ENCODE results near the gene PMP22. TPM values are rescaled to one million over a fixed set of nuclear protein-coding genes. Genes with fewer than 3 reads are reported as not detected.

PMP22 gene
- total RNA-seq, 1 experiment from 2014 or later, result 28.7 TPM

GRCh38 chr17:15303268-15303667 lies 38.1 kb upstream of the PMP22 start:
- no peaks in the 10 kb centered on the region for H4K20me1 ChIP-seq (ENCODE audit: insufficient read depth)
- H3K27ac ChIP-seq (ENCODE audit: low read depth, low read length), result no peak overlapping the region
- no peak for DNase-seq (ENCODE audit: low read depth, low spot score)
- ChIA-PET CTCF (no interaction called here), RAD21 (ENCODE audit: low non-redundant PET in 1 of 2, low total read pairs in 2 of 2, uncharacterized antibody in 2 of 2, unreplicated experiment in 2 of 2) (no interaction called here), POLR2A (no interaction called here)
- H3K9me2 ChIP-seq (ENCODE audit: insufficient read depth), result no peaks in the 10 kb centered on the region
- intact Hi-C loops (cut with micrococcal nuclease), result no loop called here
- no peaks in the 10 kb centered on the region for H3K9me3 ChIP-seq (ENCODE audit: control insufficient read depth in 1 of 2, insufficient read depth in 1 of 2, low read depth in 1 of 2, low read length in 2 of 2)
- no peak overlapping the region for H3K4me2 ChIP-seq (ENCODE audit: low read length)
- no peak overlapping the region for H2AFZ ChIP-seq (ENCODE audit: low read depth, low read length, poor library complexity, severe bottlenecking)
- no peaks in the 10 kb centered on the region for H3K36me3 ChIP-seq (ENCODE audit: control insufficient read depth in 1 of 2, insufficient read depth in 2 of 2, low read length in 2 of 2)
- ATAC-seq, result no peak
- no peaks in the 10 kb centered on the region for H3K79me2 ChIP-seq (ENCODE audit: insufficient read depth, low read length)
- no TSS peak for BruUV-seq (replicated peaks)
- H3K9ac ChIP-seq (ENCODE audit: low read length), result no peak overlapping the region
- H3K27me3 ChIP-seq (ENCODE audit: insufficient read depth, low read length), result peaks cover 27% of the 10 kb centered on the region
- no peak overlapping the region for H3K4me3 ChIP-seq (replicated peaks in 1 of 2; ENCODE audit: low read depth in 1 of 2, low read length in 2 of 2)
- TF ChIP-seq TCF7L2 (IDR thresholded peaks at IDR 0.05; ENCODE audit: borderline replicate concordance, extremely low read depth, insufficient read depth, insufficient read length), result no peak
- no peak for TF ChIP-seq SP1 (IDR thresholded peaks at IDR 0.05; ENCODE audit: low read depth)
- TF ChIP-seq RAD21 (IDR thresholded peaks at IDR 0.05; ENCODE audit: low read depth), result no peak
- TF ChIP-seq POLR2A (IDR thresholded peaks at IDR 0.05; ENCODE audit: borderline replicate concordance, extremely low read depth, insufficient read depth, insufficient read length), result no peak
- TF ChIP-seq SRF (IDR thresholded peaks at IDR 0.05; ENCODE audit: low read depth), result no peak
- no peak for TF ChIP-seq REST (IDR thresholded peaks at IDR 0.05; ENCODE audit: low read depth)
- no peak for TF ChIP-seq CTCF (IDR thresholded peaks at IDR 0.05 in 2 of 3, conservative IDR thresholded peaks at IDR 0.05 in 1 of 3; ENCODE audit: borderline replicate concordance in 1 of 3, insufficient read depth in 1 of 3, low read depth in 2 of 3, low read length in 2 of 3)
- TF ChIP-seq YY1 (IDR thresholded peaks at IDR 0.05; ENCODE audit: extremely low read depth, insufficient replicate concordance, low read depth, low read length), result no peak
- no peak for TF ChIP-seq CBX3 (IDR thresholded peaks at IDR 0.05; ENCODE audit: low read depth)
- TF ChIP-seq SIN3A (IDR thresholded peaks at IDR 0.05; ENCODE audit: low read depth), result no peak
- H3K4me1 ChIP-seq (ENCODE audit: control insufficient read depth in 1 of 2, insufficient read depth in 2 of 2, low read length in 2 of 2), result no peaks in the 10 kb centered on the region

Measured in HCT116 (cell line).